Stimulated activated effector memory CD8-positive, alpha-beta T cell treated with anti-CD3 and anti-CD28 coated beads, Interleukin-12 subunit alpha, Interleukin-12 subunit beta, amount 100 ng/mL, for 72 hours (primary cell): ENCODE data around the gene GNG14.

Experiments used
- ATAC-seq: fragments of 150-1000 bp; cut with Tn5 transposase; 2 replicates; pipeline ENCODE4 v1.10.0; 2021
- DNase-seq, 2 donors: peaks; one replicate each; pipeline ENCODE4 v3.0.0; 2021 to 2022; ENCODE audit warnings: low spot score in 2 of 2
- H3K27ac Mint-ChIP-seq: one replicate; pipeline ENCODE4 v1.8.0; 2022; ENCODE audit warnings: mild to moderate bottlenecking, mixed read lengths
- H3K36me3 Mint-ChIP-seq: one replicate; pipeline ENCODE4 v1.8.0; 2022; ENCODE audit warnings: mild to moderate bottlenecking, mixed read lengths
- H3K4me1 Mint-ChIP-seq: one replicate; pipeline ENCODE4 v1.8.0; 2022; ENCODE audit warnings: mixed read lengths
- H3K4me3 Mint-ChIP-seq: one replicate; pipeline ENCODE4 v1.8.0; 2022; ENCODE audit warnings: mild to moderate bottlenecking, mixed read lengths
- H3K9me3 Mint-ChIP-seq: one replicate; pipeline ENCODE4 v1.8.0; 2022; ENCODE audit warnings: mixed read lengths

The GNG14 gene

DNA sequence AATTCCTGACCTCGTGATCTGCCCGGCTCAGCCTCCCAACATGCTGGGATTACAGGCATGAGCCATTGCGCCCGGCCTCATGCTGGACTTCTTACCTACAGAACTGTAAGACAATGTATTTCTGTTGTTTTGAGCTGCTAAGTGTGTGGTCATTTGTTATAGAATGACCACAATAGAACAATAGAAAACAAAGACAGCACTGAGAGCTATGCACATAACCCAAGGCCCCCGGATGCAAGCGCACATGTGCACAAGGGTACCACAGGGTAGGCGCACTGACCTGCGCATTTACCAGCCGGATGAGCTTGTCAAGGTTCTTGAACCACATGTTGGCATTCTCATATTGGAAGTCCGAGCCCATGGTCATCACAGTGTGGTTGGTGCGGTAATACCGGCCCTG is 26.8 kb upstream of the GNG14 start:
- no peaks in the 10 kb centered on the region for H3K9me3 Mint-ChIP-seq
- peaks cover 20% of the 10 kb centered on the region for H3K4me1 Mint-ChIP-seq
- no peak overlapping the region for H3K4me3 Mint-ChIP-seq
- H3K36me3 Mint-ChIP-seq = peaks cover 98% of the 10 kb centered on the region
- DNase-seq = no peak
- no peak overlapping the region for H3K27ac Mint-ChIP-seq
- ATAC-seq = no peak

DNA sequence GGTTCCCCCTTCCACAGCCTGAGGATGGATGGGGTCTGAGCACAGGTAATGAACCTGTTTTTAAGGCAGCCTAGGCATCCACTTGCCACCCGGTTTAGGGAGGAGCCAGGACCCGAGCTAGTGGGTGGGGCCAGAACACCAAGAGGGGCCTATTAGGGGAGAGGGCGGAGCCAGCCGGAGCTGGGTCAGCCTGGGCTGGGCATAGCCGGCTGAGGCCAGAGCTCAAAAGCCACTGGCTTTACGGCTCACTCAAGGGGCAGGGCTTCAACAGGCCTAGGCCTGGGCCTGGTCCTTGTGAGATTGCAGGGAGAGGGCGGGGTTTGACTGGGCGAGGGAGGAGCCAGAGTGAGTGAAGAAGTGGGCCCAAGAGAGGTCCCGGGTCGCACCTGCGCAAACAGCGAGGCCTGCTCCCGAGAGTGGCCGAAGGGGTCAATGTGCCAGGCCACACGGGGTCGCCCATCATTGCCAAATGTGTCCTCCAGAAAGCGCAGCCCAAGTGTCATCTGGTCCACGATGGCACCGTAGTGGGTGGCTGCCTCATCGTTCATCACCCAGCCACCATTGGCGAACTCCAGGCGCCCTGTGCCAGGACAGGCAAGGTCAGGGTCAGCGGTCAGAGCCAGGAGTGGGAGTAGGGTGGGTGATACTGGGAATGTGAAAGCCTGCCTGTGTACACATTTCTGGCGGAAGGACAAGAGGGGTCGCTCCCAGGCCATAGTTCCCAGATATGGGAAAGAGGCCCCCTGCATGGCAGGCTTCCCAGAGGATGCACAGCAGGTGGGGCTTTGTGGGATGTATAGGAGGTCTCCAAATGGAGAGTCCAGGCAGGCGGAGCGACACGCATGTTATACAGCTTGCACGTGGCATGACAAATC is 23.2 kb upstream of the GNG14 start:
- H3K9me3 Mint-ChIP-seq = no peaks in the 10 kb centered on the region

DNA sequence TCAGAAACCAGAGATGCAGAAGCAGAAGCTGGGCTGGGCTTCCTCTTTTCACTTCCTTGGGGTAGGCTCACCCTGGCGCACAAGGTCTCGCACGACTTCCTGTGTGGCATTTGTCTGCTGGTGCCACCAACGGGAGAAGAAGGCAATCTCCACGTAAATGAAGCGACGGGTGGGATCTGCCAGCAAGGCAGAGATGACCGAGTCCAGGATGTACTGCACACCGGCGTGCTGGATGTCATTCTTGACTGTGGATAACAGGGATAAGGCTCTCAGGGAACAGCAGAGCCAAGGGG is 22.6 kb upstream of the GNG14 start:
- Mint-ChIP-seq H3K4me3 (peak overlapping the region; percentile 97), H3K36me3 (peaks cover 86% of the 10 kb centered on the region), H3K9me3 (no peaks in the 10 kb centered on the region), H3K27ac (peak overlapping the region; percentile 95), H3K4me1 (peaks cover 59% of the 10 kb centered on the region)
- peak; percentile 31 for ATAC-seq
- no peak for DNase-seq

More for the DNA sequence above, 23.2 kb upstream of the GNG14 start:
- Mint-ChIP-seq H3K27ac (peak overlapping the region; percentile 95), H3K4me3 (peak overlapping the region; percentile 97), H3K36me3 (peaks cover 88% of the 10 kb centered on the region), H3K4me1 (peaks cover 54% of the 10 kb centered on the region)
- no peak for ATAC-seq
- DNase-seq = no peak

DNA sequence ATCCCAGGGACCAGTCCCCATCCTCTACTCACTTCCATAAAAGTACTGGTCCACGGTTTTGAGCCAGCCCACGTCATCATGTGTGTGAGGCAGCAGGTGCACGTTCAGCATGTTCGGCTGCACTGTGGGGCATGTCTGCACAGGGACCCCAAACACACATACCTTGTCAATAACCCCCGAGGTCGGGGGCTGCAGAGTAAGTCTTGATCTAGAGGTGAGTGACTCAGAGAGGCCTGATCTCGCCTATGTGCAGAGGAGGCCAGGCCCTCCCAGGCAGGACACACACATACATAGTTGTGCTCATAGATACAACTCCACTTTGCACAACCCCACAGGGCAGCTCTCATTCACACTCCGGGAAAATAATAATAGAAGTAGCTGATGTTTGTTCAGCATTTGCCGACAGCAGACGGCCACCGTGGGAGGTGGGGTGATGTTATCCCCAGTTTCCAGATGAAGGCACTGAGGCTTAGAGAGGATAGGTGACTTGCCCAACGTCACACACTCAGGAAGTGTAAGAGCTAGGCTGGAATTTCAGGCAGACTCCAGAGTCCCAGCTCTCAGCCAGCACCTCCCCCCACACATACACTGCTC is 22.0 kb upstream of the GNG14 start:
- peaks cover 64% of the 10 kb centered on the region for H3K4me1 Mint-ChIP-seq

DNA sequence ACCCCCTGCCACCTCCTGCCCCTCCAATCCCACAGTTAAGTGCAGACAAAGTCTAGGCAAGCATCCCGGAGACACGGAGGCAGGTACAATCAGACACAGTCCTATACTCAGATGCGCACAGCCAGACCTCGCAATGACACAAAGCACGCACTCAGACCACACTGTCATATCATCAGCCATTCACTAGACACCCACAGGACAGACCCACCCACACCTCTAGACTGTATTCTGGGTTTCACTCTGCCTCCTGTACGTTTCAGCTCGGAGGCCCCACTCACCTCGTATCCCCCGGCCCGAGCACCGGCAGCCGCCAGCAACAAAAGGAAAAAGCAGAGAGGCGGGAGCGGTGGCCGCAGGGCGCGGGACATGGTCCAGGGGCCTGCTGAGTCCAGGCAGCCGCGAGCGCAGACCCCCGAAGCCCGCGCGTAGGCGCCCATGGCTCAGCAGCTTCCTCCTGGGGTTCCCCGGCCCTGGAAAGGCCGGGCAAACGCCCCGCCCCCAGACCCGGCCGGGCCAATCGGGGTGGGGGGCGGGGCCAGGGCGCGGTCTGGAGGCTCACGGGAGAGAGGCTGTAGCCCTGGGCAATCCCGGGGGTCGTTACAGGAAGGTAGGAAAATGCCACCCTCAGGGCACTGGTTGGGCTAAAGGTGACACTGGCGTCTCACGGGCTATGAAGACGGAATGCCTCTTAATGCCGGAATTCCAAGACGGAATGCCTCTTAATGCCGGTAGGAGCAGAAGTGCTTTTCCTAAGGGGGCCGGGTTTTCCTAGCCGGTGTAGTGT is 21.3 kb upstream of the GNG14 start, which contains the start of the genes MAN2B1 and WDR83:
MAN2B1 (minus strand) TSS at position 478 of the 784 bp plus-strand sequence; CDS start at position 437, 41 bp downstream.
WDR83 (plus strand) TSS at position 543 of the 784 bp plus-strand sequence. CDS start 2,984 bp downstream, outside the sequence.
- H3K27ac Mint-ChIP-seq = peak within 1 kb of the TSS; percentile 95
- ATAC-seq (peak; percentile 89), DNase-seq (peak; percentile 76 to 90)
- H3K4me3 Mint-ChIP-seq = peak within 1 kb of the TSS; percentile 97
- H3K9me3 Mint-ChIP-seq = no peaks in the 10 kb centered on the region
- H3K36me3 Mint-ChIP-seq = peaks cover 86% of the 10 kb centered on the region
- peaks cover 66% of the 10 kb centered on the region for H3K4me1 Mint-ChIP-seq

More for the DNA sequence above, 22.0 kb upstream of the GNG14 start:
- Mint-ChIP-seq H3K4me3 (peak overlapping the region; percentile 97), H3K36me3 (peaks cover 86% of the 10 kb centered on the region), H3K9me3 (no peaks in the 10 kb centered on the region), H3K27ac (peak overlapping the region; percentile 95)
- peak; percentile 29 for ATAC-seq
- DNase-seq = peak in 1 of 2 donors; percentile 31

DNA sequence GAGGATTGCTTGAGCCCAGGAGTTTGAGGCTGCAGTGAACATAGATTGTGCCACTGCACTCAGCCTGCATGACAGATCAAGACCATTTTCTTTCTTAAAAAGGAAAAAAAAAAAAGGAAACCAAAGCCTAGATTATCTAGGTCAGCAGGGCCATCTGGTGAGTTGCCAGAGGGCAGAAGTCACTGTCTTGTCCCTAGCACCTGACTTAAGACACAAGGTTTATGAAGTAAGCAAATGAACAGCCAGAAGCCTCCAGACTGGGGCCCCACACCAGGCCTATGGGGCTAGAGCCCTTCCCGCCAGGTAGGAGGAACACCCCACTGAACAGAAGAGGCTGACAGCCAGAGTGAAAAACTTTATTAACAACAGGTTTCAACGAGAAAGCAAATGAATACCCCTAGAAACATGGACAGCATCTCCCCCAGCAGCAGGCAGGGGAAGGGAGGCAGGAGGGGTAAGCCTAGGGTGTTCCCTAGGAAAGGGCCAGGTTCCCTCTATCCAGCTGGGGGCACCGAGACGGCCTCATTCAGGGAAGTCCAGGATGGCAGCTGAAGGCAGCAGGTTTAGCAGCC is 20.0 kb upstream of the GNG14 start:
- DNase-seq = no peak
- peaks cover 75% of the 10 kb centered on the region for H3K4me1 Mint-ChIP-seq
- H3K36me3 Mint-ChIP-seq = peaks cover 86% of the 10 kb centered on the region
- ATAC-seq = no peak
- no peak overlapping the region for H3K27ac Mint-ChIP-seq
- H3K4me3 Mint-ChIP-seq = peak overlapping the region; percentile 97
- H3K9me3 Mint-ChIP-seq = no peaks in the 10 kb centered on the region

DNA sequence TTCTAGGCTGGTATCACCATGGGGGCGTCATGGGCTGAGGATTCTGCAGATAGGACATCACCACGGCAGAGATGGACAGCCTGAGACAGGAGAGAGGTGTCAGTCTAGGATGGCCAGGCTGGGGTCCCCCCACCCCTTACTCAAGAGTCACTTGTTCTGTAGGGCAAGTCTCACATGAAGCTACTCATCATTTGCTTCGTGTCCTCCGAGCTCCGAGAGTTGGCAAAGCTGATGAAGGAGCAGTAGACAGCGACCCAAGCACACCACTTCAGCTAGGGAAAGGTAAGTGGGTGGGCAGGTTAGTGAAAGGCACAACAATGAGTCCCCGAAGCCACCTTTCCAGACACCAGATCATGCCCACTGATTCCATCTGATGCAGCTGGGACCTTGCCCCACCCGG is 19.5 kb upstream of the GNG14 start:
- peak overlapping the region; percentile 99 for H3K27ac Mint-ChIP-seq
- peaks cover 86% of the 10 kb centered on the region for H3K36me3 Mint-ChIP-seq
- peaks cover 75% of the 10 kb centered on the region for H3K4me1 Mint-ChIP-seq
- H3K9me3 Mint-ChIP-seq = no peaks in the 10 kb centered on the region
- ATAC-seq (no peak), DNase-seq (no peak)
- H3K4me3 Mint-ChIP-seq = peak overlapping the region; percentile 97

DNA sequence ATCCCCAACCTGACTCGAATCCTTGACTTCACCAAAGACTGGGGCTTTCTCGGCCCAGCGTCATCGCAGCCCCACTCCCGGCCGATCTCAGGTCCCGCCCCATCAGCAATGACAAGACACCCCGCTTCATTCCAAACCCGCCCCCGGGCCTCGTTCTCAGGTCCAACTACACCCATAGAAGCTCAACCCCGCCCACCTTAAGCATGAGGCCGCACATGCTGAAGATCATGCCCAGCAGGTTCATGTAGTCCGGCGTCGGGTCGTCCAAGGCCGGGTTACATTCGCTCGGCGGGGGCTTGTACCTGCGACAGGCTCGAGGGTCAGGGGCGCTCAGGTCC is 18.9 kb upstream of the GNG14 start:
- Mint-ChIP-seq H3K36me3 (peaks cover 86% of the 10 kb centered on the region), H3K4me1 (peaks cover 79% of the 10 kb centered on the region), H3K27ac (peak overlapping the region; percentile 99), H3K9me3 (no peaks in the 10 kb centered on the region), H3K4me3 (peak overlapping the region; percentile 97)
- DNase-seq (peak in 1 of 2 donors; percentile 42), ATAC-seq (peak; percentile 43)

DNA sequence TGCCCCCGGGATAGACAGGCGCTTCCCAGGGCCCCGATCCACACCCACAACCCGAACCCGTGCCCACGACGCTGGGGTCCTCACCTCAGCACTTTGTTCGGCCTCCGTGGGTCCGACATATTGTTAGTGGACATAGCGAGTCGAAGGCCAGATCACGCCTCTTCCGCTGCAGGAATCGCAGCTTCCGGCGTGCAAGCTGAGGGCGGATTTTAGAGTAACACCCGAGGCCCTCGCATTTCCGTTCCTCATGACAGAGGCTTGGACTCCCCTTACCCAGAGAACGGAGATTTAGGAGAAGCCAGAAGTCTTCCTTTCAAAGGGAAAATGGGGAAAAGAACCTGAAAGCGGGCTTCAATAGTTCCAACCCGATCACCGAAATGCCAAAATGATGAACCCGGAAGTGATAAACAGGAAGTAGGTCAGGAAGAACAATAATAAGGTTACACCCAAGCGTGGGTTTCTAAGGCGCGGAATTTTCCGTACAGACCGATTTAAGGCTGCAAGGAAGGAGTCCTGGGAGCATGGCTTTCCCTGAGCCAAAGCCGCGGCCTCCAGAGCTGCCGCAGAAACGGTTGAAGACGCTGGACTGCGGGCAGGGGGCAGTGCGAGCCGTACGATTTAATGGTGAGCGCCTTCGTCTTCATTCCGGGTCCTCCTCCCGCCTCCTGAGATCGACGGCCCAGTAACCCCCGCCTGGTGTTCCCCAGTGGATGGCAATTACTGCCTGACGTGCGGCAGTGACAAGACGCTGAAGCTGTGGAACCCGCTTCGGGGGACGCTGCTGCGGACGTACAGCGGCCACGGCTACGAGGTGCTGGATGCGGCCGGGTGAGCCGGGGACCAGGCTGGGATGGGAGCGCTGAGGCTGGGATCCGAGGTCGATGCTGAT is 18.3 kb upstream of the GNG14 start:
- H3K9me3 Mint-ChIP-seq = no peaks in the 10 kb centered on the region
- ATAC-seq = peak; percentile 50
- peaks cover 80% of the 10 kb centered on the region for H3K4me1 Mint-ChIP-seq
- H3K4me3 Mint-ChIP-seq = peak overlapping the region; percentile 97
- peaks cover 86% of the 10 kb centered on the region for H3K36me3 Mint-ChIP-seq
- DNase-seq = peak; percentile 69 to 90
- H3K27ac Mint-ChIP-seq = peak overlapping the region; percentile 99

DNA sequence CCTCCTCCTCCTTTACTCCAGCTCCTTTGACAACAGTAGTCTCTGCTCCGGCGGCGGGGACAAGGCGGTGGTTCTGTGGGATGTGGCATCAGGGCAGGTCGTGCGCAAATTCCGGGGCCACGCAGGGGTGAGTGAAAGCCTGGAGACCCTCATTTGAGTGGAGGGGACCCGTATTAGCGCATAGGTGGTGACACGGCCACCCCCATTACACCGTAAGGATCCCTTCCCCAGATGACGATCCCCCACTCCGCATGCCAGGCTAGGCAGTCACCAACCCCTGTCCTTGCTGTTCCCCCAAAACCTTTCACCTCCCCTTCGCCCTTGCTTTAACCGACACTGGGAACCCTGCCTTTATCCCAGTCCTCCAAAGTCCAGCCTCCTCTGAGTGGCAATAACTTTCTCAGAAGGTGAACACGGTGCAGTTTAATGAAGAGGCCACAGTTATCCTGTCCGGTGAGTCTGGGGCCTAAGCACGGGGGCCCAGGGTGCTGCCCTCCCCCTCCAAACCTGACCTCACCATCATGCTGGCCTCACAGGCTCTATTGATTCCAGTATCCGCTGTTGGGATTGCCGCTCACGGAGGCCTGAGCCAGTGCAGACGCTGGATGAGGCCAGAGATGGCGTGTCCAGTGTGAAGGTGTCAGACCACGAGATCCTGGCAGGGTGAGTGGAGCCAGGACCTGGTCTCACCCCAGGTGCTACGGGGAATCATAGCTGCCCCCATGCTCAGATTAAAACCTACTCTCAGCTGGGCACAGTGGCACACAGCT is 17.5 kb upstream of the GNG14 start:
- H3K4me1 Mint-ChIP-seq = peaks cover 73% of the 10 kb centered on the region
- no peak for DNase-seq
- H3K4me3 Mint-ChIP-seq = peak overlapping the region; percentile 97
- ATAC-seq = no peak
- H3K27ac Mint-ChIP-seq = peak overlapping the region; percentile 99
- peaks cover 87% of the 10 kb centered on the region for H3K36me3 Mint-ChIP-seq
- no peaks in the 10 kb centered on the region for H3K9me3 Mint-ChIP-seq

DNA sequence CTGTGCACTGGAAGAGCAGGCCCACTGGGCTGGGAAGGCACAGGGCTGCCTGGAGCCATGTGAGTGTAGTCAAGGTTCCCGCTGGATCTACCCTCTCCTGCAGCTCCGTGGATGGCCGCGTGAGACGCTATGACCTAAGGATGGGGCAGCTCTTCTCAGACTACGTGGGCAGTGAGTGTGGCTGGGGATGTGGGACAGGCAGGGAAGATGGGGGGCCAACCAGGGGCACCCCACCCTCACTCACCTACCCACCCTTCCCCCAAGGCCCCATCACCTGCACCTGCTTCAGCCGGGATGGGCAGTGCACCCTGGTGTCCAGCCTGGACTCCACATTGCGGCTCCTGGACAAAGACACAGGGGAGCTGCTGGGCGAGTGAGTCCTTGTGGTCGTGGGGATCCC is 15.1 kb upstream of the GNG14 start:
- no peak overlapping the region for H3K4me3 Mint-ChIP-seq
- H3K36me3 Mint-ChIP-seq = peaks cover 98% of the 10 kb centered on the region
- ATAC-seq (no peak), DNase-seq (no peak)
- no peaks in the 10 kb centered on the region for H3K9me3 Mint-ChIP-seq
- H3K27ac Mint-ChIP-seq = peak overlapping the region; percentile 68
- peaks cover 64% of the 10 kb centered on the region for H3K4me1 Mint-ChIP-seq

DNA sequence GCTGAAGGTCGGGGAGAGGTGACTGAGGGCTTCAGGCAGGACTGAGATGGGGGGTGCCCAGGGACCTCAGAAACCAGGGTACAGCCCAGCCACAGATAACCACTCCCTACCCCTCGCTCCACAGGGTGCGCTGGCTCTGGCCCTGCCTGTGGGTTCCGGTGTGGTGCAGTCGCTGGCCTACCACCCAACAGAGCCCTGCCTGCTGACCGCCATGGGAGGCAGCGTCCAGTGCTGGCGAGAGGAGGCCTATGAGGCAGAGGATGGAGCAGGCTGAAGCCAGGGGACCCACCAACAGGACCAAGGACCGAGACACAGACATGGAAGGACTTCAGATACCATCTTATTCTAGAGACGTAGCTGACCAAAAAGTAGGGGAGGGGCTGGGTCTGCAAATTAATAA is 12.4 kb upstream of the GNG14 start:
- Mint-ChIP-seq H3K9me3 (no peaks in the 10 kb centered on the region), H3K4me1 (peaks cover 48% of the 10 kb centered on the region), H3K4me3 (no peak overlapping the region), H3K36me3 (peaks cover 100% of the 10 kb centered on the region), H3K27ac (peak overlapping the region; percentile 82)
- ATAC-seq (no peak), DNase-seq (no peak)

DNA sequence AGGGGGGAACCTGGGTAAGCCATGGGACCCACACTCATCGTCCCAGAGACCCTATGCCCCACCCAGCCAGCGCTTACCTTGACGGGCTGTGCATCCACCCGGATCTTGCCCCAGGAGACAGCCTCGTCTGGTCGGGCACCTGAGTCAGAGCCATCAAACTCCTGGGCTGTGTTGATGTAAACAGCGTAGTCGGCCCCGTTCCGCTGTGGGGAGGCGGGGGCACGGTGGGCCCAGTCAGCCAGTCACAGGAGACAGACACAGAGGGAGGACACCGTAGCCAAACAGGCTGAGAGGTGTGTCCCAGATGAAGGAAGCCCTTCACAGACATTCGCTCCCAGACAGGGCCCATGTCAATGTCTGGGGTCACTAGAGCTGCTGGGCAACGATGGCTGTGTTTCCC is 11.9 kb upstream of the GNG14 start:
- Mint-ChIP-seq H3K27ac (peak overlapping the region; percentile 82), H3K36me3 (peaks cover 100% of the 10 kb centered on the region), H3K4me1 (peaks cover 45% of the 10 kb centered on the region), H3K9me3 (no peaks in the 10 kb centered on the region), H3K4me3 (no peak overlapping the region)
- no peak for DNase-seq
- no peak for ATAC-seq

DNA sequence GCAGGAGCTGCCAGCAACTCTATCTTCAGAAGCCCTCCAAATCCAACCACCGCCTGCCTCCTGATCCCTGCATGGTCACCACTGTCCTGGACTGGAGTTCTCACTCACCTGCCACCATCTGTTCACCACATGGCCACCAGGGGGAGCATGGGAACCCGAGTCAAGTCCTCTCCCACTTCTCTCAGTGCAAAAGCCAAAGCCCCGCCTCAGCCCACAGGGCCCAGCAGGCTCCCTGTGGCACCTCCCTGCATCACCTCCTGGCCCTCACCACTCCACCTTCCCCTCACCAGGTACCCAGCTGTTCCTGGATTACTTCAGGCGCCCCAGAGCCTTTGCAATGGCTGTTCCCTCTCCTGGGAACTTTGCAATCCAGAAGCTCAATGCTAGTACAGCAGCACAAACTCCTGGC is 11.4 kb upstream of the GNG14 start:
- Mint-ChIP-seq H3K4me3 (no peak overlapping the region), H3K27ac (peak overlapping the region; percentile 82), H3K36me3 (peaks cover 100% of the 10 kb centered on the region), H3K9me3 (no peaks in the 10 kb centered on the region), H3K4me1 (peaks cover 50% of the 10 kb centered on the region)
- peak; percentile 78 to 94 for DNase-seq
- peak; percentile 59 for ATAC-seq
